ENCODE data around the gene PCSK6.
"Not testable (repeated sequence)": the region's sequence is repeated elsewhere in the genome, so short reads cannot be mapped to it uniquely, and the experiment has no call there.

Gene PCSK6

DNA sequence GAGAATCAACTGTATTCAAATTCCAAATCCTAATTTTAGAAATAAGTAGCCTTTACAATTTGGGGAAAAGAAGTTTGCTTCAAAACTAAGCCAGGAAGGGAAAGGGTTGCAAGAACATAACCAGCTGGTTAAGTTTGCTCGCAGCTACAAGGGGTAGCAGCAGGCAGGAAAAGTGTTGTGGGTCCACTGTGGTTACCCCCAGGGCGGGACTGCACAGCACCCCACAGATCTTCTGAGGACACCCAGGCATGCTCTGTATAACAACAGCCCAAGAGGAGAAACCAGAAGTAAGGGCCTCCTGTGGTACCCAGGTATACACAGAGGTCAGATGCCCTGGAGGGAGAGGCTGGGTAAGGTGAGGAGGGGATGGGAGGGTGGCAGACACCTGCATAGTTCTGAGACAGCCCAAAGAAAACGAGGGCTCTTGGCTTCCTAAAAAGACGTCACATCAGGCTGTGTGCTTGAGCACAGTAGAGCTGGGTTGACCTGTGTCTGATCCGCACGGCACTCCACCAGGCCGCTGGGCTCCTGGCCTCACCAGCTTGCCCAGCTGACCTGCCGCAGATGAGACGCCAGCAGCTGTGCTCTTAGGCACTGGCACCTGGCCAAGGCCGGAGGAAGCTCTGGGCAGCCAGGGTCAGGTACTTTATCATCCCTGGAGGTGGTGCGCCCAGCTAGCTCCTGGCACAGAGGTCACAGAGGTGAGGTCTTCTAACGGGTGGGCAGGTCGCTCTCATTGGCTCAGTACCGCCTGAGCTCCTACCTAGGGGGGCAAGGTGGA is 112.7 kb downstream of the PCSK6 start:
- DNase-seq (no peak), ATAC-seq (no peak)

- ATAC-seq, DNase-seq: not testable (repeated sequence)
These were observed 114.5 kb downstream of the PCSK6 start for GRCh38 chr15:101375006-101375405.

DNA sequence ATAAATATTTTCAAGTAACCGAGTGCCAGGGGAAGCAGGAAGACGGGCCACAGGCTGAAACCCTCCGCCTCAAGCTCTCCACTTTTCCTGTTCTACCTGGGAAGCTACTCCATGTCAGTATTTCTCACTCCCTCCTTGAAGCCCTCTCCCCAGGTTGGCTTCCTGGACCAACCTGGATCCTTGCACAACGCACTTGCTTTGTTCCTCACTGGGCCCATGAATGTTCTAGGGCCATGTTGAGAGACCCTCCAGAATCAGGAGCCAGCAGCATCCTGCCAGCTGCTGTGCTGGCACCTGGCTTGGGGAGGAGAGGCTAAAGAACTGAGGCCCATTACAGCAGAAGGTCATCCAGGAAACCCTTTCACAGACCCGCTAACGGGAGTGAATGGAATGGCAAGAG is 115.2 kb downstream of the PCSK6 start:
- no peak for DNase-seq
- ATAC-seq: no peak

GRCh38 chr15:101373577-101373976 is 115.9 kb downstream of the PCSK6 start:
- ATAC-seq: no peak
- DNase-seq: no peak

DNA sequence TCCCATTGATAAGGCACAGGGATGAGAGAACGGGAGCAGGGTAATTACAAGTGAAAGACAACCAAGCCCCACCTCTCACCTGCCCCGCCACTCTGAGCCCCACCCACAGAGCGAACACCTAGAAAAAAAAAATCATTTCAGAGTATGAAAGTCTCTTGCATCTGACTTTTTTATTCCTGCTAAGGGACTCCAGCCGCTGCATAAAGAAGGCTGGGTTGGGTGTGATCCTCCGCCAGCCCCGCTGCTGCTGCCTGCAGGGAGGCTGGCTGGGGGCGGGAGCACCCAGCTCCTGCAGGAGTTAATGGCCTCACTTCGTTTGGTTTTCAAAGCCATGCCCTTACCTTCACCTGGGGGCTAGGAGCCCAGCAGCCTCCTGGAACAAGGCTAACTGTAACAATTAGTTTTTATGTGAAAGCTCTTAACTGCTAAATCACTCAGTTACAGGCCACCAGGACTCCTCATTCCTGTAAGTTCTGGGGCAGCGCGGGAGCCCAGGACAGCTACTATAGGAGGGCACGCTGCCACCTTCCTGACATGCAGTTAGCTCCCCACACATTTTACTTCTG is 116.5 kb downstream of the PCSK6 start:
- ATAC-seq (no peak), DNase-seq (no peak)

- ATAC-seq: no peak
- no peak for DNase-seq
These were observed 117.3 kb downstream of the PCSK6 start for GRCh38 chr15:101372149-101372577.

DNA sequence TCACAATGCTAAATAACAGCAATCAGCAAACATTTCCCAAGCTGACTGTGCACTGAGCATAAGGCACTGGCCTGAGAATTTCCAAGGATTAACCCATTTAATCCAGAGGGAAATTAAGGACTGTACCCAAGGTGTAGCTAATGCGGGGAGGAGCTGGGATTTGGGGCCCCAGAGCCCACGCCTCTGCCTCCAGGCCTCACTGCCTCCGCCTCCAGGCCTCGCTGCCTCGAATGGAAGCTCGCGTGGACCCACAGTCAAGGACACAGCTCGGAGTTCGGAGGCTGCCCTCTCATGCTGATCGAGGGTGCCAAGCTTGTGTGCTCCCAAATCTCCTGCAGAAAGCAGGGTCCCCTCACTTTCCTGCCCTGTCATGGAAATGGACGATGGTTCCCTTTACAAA is 118.0 kb downstream of the PCSK6 start:
- no peak for DNase-seq
- ATAC-seq: no peak

DNA sequence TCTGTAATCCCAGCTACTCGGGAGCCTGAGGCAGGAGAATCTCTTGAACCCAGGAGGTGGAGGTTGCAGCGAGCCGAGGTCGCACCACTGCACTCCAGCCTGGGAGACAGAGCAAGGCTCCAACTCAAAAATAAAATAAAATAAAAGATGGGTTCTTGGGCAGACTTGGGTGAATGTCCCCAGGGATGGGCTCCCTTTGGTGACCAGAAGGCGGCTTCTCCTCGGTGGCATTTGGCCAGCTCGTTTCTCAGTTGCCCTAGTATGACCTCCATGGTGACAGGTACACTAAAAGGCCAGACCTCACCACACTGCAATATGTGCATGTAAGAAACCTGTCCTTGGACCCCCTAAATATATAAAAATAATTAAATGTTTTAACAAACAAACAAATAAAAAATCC is 118.4 kb downstream of the PCSK6 start:
- DNase-seq (no peak), ATAC-seq (no peak)

- DNase-seq (no peak), ATAC-seq (no peak)
These were observed 119.0 kb downstream of the PCSK6 start for GRCh38 chr15:101370330-101371024.

- DNase-seq (no peak), ATAC-seq (no peak)
These were observed 119.8 kb downstream of the PCSK6 start for GRCh38 chr15:101369676-101370075.

DNA sequence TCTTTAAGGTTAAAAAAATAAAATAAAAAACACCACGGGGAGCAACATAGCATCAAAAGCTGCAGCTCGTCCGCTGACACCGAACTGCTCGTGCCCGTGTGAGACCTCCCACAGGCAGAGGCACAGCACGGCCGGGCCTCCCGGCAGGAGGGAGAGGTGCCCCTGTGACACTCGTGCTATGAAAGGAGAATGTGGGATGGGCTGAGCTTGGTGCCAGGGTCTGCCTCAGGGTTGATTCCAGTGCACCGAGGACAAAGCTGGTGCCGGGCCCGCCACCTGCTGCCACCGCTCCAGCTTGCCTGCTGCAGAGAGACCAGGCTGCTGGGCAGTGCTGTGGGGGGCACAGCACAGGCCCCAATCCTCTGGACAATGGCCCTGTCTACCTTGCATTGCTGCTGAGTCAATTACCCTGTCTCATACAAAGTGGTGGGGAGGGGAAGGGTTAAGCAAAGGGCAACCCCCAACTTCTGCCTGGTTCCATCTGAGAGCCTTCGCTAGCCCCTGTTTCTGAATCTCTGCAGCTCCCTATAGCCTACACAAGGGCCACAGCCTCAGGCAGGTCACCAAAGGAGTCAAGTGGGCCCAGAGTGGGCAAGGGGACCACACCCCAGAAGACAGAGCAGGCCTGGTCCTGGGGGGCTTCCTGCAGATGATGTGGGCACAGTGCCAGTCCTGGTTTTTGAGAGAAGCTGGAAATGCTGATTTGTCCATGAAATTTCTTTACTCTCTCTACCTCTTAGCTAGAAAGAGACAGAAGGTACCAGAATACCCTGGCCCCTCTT is 120.5 kb downstream of the PCSK6 start:
- no peak for DNase-seq
- ATAC-seq: no peak

GRCh38 chr15:101368086-101368780 is 121.3 kb downstream of the PCSK6 start:
- ATAC-seq (no peak), DNase-seq (no peak)

- ATAC-seq (no peak), DNase-seq (no peak)
These were observed 122.7 kb downstream of the PCSK6 start for GRCh38 chr15:101366853-101367252.

- ATAC-seq (no peak), DNase-seq (no peak)
These were observed 126.4 kb downstream of the PCSK6 start for GRCh38 chr15:101362986-101363566.

DNA sequence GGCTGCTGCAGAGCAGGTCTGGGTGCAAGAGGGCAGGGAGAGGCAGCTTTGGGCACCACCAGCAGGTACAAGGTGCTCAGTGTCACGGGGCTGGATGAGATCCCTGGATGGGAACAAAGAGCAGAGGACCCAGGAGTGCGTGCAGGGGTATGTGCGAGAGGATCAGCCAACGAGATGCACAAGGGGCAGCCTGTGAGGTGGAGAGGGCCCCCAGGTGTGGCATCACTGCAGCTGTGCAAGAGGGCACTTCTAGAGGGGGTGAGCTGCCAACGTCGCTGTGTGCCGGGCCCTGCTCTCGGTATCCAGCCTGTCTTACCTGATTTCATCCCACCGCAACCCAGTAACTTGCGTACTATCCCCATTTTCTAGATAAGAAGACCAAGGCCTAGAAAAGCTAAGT is 127.1 kb downstream of the PCSK6 start:
- no peak for ATAC-seq
- no peak for DNase-seq

DNA sequence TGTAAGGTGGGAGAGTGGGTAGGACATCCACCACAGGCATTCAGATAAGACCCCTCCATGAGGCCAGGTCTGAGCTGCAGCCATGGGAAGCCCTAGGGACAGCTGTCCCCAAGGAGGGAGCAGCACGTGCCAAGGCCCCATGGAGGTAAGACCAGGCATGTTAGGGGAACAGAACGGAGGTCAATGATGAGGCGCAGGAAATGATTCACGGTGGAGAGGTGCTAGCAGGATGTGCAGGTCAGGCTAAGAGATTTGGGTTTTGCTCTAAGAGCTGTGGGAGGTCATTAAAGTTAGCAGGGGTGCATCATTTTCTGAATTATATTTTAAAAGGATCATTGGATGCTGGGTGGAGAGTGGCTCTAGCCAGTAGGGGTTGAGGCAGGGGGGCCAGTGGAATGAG is 128.1 kb downstream of the PCSK6 start:
- no peak for ATAC-seq

DNA sequence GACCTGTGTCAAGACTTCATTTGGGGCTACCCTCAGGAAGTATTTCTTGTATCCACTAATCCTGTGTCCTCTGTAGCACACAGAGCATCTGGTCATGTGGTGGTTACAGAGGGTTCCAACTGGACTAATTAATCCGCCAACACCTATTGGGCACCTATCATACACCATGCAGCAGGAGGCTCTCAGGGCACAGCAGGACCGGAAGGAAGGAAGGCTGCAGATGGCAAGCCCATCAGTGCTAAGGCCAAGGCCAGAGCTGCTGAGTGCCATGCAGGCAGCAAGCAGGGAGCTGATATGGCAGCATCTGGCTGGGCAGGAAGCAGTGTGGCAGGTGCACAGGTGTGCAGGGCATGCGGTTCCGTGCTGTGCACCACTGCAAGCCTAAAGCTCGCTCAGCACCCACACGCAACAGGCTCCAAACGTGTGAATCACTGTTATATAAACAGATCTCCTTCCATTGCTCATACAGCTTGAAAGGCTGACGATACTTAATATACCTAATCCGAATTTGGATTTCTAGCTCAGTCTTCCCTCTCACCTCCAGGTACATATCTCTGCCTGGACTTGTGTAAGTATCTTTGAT is 130.1 kb downstream of the PCSK6 start:
- ATAC-seq: no peak
- DNase-seq: no peak

More for the DNA sequence above, 128.1 kb downstream of the PCSK6 start:
- DNase-seq: no peak

DNA sequence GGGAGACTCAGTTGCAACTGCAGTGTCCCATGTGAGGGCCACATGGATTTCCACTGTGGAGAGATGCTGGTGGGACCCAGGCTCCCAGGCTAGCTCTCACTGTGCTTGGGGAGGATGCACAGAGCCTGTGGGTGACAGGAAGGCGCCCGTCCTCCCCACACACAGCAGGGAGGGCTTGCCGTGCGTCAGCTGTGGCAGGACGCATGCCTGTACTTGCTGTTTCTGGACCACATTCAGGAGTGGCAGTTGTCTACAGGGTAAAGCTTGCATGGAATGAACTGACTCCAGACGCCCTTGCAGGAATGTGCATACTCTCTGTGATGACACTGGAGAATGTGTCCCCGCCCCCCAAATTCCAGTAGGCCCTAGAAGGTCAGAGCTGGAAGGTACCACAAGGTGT is 130.6 kb downstream of the PCSK6 start:
- ATAC-seq: no peak
- no peak for DNase-seq

DNA sequence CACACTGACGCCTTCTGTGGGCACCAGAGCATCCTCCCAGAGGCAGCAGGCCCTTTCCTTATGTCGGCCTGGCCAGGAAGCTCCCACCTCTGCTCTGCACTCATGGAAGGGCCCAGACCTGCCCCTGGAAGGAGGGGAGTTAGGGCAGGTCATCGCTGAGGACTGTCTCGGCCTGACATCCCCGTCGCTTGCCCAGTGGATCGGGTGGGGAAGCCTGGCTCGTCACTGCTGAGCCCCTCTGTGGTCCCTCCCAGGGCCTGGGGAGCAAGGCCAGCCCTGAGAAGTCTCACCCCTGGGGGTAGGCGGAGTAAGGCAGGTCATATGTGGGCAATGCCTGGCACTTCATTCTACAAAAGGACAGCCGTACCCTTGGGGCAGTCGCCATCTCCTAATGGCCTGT is 131.6 kb downstream of the PCSK6 start:
- DNase-seq: no peak
- ATAC-seq: no peak

DNA sequence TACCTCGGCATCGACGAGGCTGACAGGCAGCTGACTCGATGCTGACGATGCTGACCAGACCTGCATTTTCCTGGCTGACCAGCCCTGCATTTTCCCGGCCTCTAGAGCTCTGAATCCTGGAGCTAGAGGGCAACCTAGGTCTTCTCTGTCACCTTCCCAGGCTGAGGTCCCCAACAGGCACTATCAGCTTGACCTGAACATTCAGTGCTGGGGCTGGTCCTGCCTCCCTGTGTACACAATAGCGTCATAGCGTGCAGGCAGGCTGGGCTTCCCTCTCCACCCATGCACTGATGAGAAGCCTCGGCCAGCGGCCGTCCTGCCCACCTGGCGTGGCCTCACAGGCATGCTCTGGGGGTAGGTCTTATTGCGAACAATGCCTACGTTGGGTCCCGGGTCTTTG is 132.2 kb downstream of the PCSK6 start:
- no peak for DNase-seq
- ATAC-seq: no peak

- DNase-seq, ATAC-seq: not testable (repeated sequence)
These were observed 132.9 kb downstream of the PCSK6 start for GRCh38 chr15:101356512-101357172.
